HTERT RPE-1 (cell line): ENCODE results near the gene MAPK13.

Experiments used
- in situ Hi-C: fragments of 300-500 bp; cut with MboI; formaldehyde crosslinking; loops from 4 replicates; pipeline ENCODE4 v1.14.3; 2020; ENCODE audit warnings: low sequenced_read_pairs

The MAPK13 gene

GRCh38 chr6:36142971-36143838, 12.9 kb downstream of the MAPK13 start:
- in situ Hi-C loops = no loop called here

DNA sequence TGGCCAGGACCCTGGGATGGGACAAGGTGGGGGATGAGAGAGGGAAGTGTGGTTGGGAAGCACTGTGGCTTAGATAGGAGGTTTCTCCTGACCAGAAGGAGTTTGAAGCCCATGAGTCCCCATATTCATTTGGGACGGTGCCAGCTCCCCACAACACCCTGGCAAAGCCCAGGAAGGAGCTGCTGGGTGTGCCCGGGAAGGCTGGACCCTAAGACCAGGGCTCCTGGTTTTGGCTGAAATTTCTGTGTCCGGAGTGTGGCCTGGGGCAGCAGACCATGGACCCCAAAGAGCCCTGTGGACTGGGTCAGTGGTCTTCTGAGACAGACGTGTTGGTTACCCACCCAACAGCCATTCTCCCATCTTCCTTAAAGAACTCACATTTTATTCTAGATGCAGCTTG, 15.2 kb downstream of the MAPK13 start:
- in situ Hi-C loops = no loop called here

DNA sequence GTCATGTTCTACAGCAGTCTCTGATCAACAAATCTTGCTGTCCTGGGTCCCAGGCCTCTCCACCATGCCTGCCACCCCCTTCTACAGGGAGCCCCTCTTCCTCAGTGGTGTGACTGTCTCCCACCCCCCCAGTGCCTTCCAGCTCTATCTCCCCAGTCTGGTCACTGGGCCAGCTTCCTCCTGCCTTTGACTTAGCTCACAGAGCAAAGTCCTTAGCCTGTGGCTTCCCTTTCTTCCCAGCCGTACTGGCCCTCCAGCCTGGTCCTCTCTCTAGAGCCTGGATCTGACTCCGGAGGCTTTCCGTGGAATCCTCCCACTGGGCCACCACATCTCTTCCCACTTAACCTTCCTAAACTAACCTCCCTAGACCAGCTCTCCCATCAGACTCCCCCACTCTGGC, 17.0 kb downstream of the MAPK13 start:
- in situ Hi-C loops = no loop called here

- in situ Hi-C loops = no loop called here
These were observed 19.2 kb downstream of the MAPK13 start for GRCh38 chr6:36149476-36149875.

DNA sequence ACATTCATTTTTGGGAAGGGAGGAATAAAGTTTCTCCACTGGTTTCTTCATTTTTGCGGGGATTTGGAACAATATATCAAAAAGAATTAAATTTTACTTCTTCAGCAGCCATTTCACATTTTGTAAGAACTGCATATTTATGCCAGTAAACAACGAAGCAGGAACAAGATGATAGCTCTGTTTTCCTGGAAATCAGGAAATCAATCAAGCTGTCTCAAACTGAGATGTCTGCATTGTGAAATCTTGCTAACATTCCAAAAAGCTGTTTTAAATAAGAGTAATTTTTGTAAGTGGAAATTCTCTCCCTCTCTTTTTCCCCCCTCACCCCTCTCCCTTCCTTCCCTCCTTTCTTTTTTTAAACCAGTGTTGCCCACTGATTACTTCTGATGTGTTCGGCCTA, 20.0 kb downstream of the MAPK13 start:
- in situ Hi-C loops = no loop called here

- in situ Hi-C loops = no loop called here
These were observed 24.0 kb downstream of the MAPK13 start for GRCh38 chr6:36154286-36154685.

DNA sequence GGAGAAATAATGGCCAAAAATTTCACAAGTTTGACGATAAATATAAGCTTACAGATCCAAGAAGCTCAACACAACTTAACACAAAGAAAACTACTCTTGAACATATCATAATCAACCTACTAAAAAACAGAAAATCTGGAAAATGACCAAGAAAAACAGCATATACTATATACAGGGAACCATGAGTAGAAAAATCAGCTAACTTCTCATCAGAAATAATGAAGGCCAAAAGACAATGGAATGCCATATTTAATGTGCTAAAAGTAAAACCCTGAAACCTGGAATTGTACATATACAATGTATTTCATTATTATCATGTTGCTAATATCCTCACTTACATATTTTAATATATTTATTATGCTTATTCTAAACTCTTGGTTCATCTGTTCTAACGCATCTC, 25.3 kb downstream of the MAPK13 start:
- in situ Hi-C loops = no loop called here

DNA sequence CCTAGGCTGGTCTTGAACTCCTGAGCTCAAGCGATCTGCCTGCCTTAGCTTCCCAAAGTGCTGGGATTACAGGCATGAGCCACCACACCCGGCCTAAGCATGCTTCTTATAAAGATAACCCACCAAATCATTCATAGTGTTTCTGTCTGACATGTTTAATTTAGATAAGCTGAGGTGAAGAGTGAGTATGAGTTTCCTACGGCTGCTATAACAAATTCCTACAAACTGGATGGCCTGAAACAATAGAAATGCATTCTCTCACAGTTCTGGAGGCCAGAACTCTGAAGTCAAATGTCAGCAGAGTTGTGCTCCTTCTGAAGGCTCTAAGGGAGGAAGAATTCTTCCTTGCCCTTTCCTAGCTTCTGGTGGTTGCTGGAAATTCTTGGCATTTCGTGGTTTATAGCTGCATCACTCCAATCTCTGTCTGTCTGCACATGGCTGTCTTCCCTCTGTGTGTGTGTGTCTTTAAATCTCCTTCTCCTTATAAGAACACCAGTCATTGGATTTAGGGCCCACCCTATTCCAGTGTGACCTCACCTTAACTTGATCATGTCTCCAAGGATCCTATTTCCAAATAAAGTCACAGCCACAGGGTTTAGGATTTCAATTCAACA, 29.9 kb downstream of the MAPK13 start:
- in situ Hi-C loops = no loop called here

- in situ Hi-C loops = no loop called here
These were observed 39.0 kb downstream of the MAPK13 start for GRCh38 chr6:36169023-36170007.

GRCh38 chr6:36170704-36171103, 40.4 kb downstream of the MAPK13 start:
- in situ Hi-C loops = no loop called here

DNA sequence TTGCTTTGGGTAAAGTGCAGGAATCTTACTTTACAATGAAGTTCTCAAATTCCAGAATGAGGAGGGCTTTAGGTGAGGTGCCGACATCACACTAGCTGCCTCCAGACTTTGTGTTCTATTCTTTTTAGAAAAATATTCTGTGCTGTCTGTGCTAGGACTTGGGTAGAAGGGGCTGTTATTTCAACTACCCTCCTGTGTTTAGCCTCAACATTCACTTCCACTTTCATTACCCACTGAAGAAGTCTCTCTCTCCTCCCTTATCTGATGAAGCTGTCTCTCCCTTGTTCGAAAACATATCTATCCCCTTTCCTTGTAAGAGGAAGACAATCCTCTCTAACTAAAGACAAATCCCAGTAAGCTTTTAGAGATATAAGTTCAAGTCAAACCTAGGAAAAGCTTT, 41.3 kb downstream of the MAPK13 start:
- in situ Hi-C loops = no loop called here

GRCh38 chr6:36177166-36177565, 46.9 kb downstream of the MAPK13 start:
- in situ Hi-C loops = no loop called here

- in situ Hi-C loops = no loop called here
These were observed 48.2 kb downstream of the MAPK13 start for GRCh38 chr6:36178544-36178943.

- in situ Hi-C loops = no loop called here
These were observed 49.8 kb downstream of the MAPK13 start for GRCh38 chr6:36180126-36180525.

DNA sequence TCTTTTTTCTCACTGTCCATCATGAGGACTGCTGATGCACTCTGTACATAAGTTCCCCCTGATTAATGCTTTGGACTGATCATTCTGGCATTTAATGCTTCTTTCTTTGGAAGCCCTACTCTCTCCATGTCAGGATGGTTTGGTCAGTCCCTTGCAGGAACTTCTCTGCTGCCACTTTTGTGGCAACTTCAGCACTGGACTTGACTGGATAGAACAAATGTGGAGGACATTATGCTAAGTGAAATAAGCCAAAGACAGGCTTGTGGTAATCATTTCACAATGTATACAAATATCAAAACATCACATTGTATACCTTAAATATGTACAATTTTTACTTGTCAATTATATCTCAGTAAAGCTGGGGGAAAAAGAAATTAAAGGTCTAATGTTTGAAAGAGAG, 54.0 kb downstream of the MAPK13 start:
- in situ Hi-C loops = no loop called here

GRCh38 chr6:36186199-36186598, 55.9 kb downstream of the MAPK13 start:
- in situ Hi-C loops = no loop called here

DNA sequence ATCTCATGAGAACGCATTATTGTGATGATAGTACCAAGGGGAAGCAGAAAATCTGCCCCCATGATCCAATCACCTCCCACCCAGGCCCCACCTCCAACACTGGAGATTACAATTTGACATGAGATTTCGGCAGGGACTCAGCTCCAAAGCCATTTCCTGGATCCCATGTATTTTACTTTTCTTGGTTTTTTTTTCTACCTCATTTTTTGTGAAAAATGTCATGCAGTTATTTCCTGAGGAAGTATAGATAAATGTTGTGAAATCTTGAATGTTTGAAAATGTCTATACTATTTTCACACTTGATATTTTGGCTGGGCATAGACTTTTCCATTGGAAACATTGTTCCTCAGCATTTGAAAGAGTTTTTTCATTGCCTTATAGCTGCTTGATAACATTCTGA, 57.1 kb downstream of the MAPK13 start:
- in situ Hi-C loops = no loop called here
